Activated gamma-delta T cell treated with Interleukin-2 at 50 U/mL for 16 hours (primary cell): Measurements from ENCODE around the gene CXorf65.

Experiments used
- DNase-seq: peaks from one replicate; pipeline ENCODE4 v3.0.0-alpha.2; 2020

Gene CXorf65

GRCh38 chrX:71057848-71058530, 48.6 kb downstream of the CXorf65 start:
- DNase-seq, result no peak

- no peak for DNase-seq
These were observed 49.7 kb downstream of the CXorf65 start for GRCh38 chrX:71056867-71057266.
